ENCODE results near the gene ISCU. TPM values are rescaled to one million over a fixed set of nuclear protein-coding genes. Genes with fewer than 3 reads are reported as not detected.
"Not testable (repeated sequence)": the region's sequence is repeated elsewhere in the genome, so short reads cannot be mapped to it uniquely, and the experiment has no call there.

The ISCU gene
- polyA plus RNA-seq, 1 donor, result 107 TPM

DNA sequence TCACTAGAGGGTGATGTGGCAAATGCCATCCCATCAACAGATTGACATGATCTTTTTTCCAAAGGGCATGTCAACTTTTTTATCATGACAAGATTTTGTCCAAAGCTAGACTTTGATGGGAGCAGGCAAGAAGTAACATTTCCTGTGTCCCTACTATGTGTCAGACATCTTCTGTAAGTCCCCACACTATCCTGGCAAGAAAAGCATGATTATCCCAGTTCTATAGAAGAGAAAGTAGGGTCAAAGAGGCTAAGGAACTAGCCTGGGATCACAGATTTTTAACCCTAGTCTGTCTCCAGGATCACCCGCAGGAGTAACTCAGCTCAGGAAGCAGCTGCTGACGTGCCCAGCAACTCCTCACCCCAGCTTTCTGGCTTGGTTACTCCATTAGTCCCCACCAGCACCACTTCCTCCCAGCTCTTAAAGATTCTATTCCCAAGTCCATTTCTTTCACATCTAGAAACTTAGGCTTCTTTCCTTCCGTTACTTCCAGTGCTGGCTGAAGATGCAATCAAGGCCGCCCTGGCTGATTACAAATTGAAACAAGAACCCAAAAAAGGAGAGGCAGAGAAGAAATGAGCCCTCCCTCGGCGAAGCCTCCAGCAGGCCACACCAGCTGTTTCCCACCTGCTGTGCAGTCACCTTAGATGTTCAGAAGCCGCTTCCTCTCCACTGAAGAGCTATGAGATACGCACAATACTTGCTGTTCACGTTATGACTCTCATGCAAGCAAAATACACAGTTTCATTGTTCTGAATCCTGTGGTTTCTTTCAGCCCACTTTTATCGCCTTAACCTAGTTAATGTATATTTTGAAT lies 6.2 kb downstream of the ISCU start:
- no peak for DNase-seq

DNA sequence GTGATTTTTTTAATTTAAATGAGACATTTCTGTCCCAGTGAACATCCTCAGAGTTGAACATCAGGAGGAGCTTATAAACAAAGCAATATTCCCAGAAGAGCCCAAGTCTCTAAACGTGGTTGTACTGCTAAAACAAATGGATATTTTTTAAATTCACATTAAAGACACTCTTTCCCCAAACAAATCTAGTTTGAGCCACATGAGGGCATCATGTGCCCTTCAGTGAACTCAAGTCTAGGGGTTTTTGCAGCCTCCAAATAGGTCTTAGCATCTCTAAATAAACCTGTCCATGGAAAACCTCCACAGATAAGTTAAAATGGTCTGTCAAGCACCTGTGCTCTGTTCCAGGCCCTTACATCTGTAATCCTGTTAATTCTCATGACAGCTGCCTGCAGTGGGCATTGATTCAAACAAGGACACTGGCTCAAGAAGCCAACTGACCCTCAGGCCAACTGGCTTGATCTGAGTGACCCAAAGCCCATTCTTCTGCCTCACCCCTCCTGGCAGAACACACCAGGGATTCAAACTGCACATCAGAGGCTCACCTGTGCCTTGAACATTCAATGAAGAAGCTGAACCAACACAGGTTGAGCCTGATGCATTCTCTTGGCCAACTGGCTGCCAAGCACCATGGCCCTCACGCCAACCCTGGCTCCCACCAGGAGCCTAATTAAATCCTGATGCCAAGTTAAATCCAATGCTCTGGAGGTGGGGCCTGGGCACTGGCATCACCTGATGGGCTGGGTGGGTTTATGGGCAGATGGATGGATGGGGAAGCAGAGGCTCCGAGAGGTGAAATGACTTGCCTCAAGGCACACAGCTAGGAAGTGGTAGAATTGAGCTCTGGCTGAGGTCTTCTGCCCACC lies 8.6 kb downstream of the ISCU start:
- DNase-seq, result no peak

DNA sequence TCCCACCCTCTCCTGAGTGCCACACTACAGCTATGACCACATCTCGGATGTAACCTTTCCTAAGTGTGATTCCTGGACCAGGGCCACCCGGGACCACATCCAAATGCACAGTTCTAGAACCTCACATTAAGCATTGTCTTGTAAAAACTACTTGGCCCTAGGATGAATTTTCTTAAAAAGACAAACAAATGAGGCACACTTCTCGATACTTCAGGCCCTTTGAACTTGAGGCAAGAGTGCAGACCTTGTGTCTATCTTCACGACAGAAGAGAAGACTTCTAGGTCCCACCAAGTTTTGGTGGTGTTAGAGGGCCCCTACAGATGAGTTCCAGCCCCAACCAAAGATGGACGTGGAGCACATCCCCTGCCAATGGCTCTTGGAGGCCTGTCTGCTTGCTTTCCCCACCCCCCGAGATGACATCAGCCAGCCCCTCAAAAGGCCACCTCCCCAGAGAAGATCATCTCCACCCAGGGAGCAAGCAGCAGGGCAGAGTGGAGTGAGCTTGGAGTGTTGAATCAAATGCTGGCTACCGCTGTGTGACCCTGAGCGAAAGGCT lies 9.3 kb downstream of the ISCU start:
- no peak for DNase-seq

DNA sequence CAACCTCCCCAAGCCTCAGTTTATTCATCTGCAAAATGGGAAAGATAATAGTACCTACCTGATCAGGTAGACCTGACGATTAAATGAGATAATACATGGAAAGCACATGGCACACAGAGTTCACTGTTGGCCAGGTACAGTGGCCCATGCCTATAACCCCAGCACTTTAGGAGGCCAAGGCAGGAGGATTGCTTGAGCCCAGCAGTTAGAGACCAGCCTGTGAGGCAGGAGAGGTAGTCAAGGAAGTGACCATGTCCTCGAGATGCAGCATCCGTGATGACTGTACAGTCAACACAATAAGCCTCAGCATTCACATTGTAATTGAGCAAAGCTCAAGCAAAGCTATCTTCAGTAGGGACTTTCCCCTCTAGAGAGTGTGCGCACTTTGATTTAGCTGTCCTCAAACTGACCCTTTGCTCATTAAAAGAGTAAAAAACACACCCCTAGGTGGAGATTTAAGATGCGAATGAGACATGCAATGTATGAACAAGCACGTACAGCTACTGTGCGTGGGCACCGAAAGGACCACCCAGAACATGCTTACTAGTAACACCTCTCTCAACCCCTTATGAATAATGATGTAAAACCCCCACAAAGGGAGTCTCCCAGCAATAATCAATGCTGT lies 9.9 kb downstream of the ISCU start:
- no peak for DNase-seq

DNA sequence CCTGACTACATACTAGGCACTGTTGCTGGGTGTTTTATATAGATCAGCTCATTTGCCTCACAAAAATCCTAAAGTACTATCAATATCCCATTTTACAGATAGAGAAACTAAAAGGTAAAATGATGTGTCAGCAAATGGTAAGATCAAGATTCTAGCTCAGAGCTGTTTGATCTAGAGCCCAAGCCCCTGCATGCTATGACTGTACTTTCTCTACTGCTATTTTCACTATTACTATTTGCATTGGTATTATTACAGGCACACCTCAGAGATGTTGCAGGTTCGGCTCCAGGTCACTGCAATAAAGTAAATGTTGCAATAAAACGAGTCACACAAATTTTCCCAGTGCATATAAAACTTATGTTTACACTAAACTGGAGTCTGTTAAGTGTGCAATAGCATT lies 10.9 kb downstream of the ISCU start:
- DNase-seq, result no peak

DNA sequence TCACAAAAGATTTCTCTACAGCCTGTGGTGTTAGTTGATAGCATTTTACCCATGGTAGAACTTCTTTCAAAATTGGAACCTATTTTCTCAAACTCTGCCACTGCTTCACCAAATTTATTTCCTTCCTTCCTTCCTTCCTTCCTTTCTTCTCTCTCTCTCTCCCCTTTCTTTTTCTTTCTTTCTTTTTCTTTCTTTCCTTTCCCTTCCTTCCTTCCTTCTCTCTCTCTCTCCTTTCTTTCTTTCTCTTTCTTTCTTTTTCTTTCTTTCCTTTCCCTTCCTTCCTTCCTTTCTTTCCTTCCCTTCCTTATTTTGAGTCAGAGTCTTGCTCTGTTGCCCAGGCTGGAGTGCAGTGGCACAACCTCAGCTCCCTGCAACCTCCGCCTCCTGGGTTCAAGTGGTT lies 11.9 kb downstream of the ISCU start:
- not testable (repeated sequence) for DNase-seq

DNA sequence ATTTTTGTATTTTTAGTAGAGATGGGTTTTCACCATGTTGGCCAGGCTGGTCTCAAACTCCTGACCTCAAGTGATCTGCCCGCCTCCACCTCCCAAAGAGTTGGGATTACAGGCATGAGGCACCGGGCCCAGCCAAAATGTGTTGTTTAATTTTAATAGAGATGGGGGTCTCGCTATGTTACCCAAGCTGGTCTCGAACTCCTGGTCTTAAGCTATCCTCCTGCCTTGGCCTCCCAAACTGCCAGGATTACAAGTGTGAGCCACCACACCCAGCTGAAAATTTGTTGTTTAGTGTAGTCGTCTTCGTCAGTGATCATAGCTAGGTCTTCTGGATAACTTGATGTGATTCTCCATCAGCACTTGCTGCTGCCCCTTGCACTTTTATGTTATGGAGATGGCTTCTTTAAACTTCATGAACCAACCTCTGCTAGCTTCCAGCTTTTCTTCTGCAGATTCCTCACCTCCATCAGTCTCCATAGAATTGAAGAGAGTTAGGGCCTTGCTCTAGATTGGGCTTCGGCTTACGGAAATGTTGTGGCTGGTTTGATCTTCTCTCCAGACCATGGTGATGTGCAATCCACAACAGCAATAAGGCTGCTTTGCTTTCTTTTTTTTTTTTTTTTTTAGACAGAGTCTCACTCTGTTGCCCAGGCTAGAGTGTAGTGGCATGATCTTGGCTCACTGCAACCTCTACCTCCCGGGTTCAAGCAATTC lies 13.0 kb downstream of the ISCU start:
- no peak for DNase-seq

DNA sequence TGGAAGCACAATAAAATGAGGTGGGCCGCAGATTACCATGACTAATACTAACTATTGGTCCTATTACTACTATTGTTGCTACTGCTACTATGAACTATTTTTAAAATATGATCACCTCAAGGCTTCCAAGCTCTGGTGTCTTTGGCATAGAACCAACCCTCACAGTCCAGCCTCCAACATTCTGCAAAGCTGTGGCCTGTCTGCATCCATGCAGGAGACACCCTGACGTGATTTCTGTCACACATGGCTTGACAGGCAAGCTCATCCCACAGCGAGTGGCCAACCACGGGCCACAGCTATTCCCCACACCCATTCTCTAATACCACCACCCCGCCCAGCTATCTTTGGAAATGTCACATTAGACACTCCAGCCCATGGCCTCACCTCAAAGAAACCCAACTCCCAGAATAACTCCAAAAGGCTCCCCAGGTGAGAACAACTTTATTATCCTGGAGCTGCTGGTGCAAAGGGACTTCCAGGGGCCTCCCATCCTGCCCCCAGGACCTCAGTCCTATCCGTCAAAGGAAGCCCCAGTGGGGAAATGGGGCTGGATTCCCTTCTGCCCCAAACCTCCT lies 14.4 kb downstream of the ISCU start:
- no peak for DNase-seq

DNA sequence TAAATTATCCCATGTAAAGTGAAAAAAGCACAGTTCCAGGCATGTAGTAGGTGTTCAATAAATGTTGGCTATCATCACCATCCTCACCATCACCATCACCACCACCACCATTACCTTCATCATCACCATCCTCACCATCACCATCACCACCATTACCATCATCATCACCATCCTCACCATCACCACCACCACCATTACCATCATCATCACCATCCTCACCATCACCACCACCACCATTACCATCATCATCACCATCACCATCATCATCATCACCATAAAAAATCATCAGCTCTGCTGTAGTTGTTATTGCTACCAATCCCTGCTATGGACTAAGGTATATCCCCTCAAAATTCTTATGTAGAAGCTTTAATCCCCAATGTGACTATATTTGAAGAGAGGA lies 15.1 kb downstream of the ISCU start:
- DNase-seq, result no peak

DNA sequence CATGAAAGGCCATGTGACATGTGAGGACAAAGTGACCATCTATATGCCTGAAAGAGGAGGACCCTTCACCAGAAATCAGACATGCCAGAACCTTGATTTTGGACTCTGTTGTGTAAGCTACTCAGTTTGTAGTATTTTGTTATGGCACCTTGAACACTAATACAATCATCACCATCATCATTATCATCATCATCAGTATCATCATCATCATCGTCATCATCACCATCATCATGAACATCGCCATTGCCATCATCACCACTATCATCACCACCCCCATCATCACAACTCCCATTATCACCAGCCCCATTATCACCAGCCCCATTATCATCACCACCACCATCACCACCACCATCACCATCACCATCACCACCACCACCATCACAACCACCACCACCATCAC lies 15.9 kb downstream of the ISCU start:
- DNase-seq, result no peak

DNA sequence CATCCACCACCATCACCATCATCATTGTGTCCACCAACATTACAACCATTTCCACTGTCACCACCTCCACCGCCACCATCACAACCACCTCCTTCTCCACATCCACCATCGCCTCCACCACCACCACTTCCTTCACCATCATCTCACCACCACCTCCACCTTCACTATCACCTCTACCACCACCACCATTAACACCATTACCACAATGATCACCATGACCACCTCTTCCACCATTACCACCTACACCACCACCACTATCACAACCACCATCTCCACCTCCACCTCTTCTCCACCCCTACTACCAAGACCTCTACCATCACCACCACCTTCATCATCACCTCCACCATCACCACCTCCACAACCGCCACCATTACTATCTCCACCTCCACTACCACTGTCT lies 16.4 kb downstream of the ISCU start:
- no peak for DNase-seq

DNA sequence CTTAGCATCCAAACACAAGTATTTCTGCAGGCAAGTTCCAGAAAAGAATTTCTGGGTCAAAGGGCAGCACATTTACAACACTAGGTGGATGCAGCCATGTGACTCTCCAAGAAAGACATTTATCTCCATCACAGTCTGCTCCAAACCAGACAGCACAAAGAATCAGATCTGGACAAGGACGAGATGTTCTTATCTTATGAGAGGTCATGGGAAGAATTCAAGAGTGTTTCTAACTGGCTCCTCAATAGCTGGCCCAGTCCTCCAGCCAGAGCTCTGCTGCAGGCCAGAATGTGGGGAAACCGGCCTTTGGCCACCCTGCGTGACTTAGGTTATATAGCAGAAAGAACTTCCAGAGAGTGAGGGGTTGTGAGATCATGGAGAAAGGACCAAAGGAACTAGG lies 18.1 kb downstream of the ISCU start:
- no peak for DNase-seq

DNA sequence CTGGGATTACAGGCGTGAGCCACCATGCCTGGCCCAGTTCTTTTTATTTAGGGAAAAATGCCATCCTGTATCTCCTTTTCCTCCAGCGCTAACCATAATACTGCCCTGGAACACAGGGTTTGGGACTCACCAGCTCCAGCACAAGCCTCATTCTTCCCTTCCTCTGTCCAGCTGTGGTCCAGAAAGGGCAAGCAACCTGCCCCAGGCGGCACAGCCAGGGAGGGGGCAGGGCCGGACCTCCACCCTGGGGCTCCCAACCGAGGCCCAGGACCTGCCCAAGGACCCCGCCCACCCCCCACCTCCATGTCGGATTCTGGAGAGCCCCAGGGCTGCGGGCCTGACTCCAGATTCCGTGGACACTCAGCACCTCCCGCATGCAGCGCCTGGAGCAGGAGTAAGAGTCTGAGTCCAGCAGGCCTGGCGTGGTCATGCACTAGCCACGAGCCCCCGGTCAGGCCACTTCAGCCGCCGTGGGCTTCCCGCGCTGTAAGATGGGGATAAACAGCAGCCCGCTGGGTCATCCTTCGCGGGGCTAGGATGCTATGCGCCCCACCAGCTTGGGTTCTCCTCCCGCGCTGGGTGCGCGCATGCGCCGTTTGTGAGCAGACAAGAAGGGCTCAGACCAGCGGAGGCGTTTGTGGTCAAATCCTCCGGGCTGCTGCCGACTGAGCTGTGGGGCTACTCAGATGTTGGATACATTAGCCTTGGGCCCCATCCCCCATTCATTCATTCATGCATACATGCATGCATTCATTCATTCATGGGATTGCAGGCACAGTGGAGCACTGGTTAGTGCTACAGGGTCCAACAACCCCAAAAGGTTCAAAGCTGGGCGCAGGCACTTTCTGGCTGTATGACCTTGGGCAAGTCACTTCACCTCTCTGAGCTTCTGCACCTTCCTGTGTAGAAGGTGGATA lies 19.2 kb downstream of the ISCU start:
- DNase-seq, result no peak

DNA sequence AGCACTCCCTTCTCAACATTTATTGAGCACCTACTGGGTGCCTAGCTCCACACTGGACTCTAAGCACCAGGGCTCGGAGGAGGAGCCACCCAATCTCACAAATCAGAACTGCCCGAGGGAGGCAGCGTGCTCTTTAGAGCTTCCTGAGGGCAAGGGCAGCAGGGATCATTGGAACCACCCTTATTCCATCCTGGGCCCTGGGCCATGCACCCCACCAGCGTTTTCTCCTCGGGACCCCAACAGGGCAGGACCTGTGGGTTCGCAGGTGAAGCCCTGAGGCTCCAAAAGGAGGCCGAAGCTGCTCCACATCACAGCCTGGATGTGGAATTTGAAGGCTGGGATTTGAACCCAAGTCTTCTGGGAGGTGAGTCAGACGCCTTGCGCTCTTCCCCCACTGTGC lies 20.1 kb downstream of the ISCU start:
- no peak for DNase-seq

DNA sequence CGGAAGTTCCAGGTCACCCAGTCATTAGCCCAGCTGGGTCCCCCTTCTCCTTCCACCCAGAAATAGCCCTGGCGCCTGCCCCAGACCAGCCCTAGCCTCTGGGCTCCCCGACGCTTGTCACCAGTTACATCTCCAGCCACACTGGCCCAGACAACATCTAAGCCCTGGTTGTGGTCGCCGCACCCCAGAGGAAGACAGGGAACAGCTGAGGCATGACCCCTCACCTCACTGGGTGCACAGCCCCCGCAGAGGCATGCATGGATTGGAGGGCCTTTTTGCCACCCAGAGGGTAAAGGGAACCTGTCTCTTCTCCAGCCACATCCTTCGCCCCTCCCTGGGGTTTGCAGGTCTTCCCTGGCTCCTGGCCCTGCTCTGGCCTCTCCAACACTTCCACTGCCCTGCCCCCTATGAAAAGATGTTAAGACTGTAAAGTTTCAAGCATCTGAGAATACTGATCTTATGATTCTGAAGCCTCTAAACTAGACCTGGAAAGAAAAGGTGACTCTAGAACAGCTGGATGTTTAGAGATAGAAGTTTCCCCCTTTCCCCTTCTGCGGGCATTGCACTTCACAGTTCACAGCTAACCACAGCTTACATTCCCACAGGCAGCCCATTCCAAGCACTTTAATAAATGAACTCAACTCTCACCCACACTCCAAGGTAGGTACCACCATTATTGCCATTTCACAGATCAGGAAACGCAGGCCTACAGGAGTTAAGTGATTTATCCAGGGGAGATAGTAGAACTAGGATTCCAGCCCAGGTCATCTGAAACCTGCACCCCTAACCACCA lies 20.8 kb downstream of the ISCU start:
- DNase-seq, result no peak

DNA sequence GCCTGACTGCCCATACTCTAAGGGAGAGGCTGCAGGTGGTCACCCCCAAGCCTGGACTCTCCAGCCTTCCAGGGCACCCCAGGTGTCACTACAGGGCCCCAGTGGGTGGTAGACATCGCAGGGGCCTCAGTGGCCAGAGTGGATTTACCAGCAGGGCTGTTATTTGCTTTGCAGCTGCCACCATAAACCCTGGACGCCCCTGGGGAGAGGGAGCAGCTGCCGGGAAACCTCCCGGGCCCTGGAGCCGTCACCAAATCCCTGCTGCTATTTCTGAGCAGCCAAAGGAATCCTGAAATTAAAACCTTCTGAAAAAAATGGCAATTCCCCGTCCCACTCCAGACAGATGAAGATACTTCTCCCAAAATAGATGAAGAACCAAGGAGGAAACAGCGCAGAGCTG lies 21.6 kb downstream of the ISCU start:
- no peak for DNase-seq

DNA sequence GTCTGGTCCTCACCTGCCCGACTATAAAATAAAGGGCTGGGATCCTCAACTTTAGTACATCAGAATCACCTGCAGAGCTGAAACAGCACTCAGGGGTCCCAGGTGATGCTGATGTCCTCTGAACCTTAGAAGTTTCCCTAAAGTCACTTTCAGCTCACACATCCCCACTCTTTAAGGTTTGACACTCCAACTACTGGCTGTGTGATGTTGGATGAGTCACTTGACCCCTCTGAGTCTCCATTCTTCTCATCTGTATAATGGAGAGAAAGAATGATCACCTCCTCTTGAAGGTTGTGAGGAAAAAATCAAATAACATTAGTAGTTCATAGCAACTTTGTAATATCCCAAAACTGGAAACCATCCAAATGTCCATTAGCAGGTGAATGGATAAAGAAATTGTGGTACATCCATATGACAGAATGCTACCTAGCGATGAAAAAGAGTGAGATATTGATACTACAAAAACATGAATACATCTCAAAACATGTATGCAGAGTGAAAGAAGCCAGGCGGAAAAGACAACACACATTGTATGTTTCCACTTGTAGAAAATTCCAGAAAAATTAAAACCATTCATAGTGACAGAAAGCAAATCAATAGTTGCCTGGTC lies 22.2 kb downstream of the ISCU start:
- DNase-seq, result no peak

DNA sequence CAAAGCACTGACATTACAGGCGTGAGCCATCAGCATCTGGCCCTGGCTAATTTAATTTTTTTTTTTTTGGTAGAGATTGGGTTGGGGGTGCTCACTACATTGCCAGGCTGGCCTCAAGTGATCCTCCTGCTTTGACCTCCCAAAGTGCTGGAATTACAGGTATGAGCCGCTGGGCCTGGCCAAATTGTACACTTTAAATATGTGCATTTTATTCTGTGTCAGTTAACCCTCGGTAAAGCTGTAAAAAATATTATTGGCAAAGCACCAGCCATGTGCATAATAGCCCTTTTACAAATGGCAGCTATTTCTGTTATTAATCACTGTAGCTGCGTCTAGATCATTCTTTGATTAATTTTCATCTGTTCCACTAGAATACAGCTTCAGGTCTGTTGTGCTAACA lies 23.5 kb downstream of the ISCU start:
- DNase-seq, result no peak

DNA sequence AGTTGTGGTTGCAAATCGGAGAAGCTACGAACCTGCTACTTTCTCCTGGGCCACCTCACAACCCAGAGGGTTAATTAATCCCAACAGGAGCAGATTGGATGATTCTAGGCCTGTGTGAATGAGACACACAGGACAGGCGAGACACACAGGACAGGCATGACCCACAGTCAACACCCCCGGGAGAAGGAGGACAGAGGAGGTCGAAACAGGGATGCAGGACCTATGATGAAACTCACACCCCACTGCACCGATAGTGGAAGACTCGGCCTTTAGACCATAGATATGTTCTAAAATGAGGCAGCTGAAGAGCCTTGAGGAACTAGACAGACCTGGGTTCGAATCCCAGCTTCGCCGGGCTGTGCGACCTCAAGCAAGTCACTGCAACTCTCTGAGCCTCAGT lies 23.9 kb downstream of the ISCU start:
- no peak for DNase-seq

Measured in left kidney (tissue), 2 donors.